GM20000 (cell line): Measurements from ENCODE around the gene GLCE.
A peak's percentile ranks its signal among the peaks of the same experiment; 100 is the strongest.

Experiments
- DNase-seq: peaks from one replicate; pipeline ENCODE4 v3.0.0; 2012; ENCODE audit warnings: low spot score
- CTCF ChIP-seq: IDR thresholded peaks from 2 replicates; pipeline ENCODE4 v1.5.1; 2012; ENCODE audit warnings: mild to moderate bottlenecking, control low read depth; ENCODE audit errors: extremely low read depth, missing control alignments

The GLCE gene

GRCh38 chr15:69160141-69160993, at the start of gene GLCE:
TSS of gene GLCE (plus strand) at chr15:69160635. CDS start at chr15:69255807, 95,172 bp downstream.
- DNase-seq: peak; percentile 98
- TF ChIP-seq CTCF: no peak

GRCh38 chr15:69114331-69114928, 46.0 kb upstream of the GLCE start:
- no peak for TF ChIP-seq CTCF
- no peak for DNase-seq

GRCh38 chr15:69115031-69115430, 45.4 kb upstream of the GLCE start:
- TF ChIP-seq CTCF: no peak
- DNase-seq: no peak

- no peak for DNase-seq
- TF ChIP-seq CTCF: no peak
These were observed 44.0 kb upstream of the GLCE start for GRCh38 chr15:69116391-69116790.

GRCh38 chr15:69117431-69117871, 43.0 kb upstream of the GLCE start:
- no peak for TF ChIP-seq CTCF

GRCh38 chr15:69118089-69118488, 42.3 kb upstream of the GLCE start:
- DNase-seq: no peak
- TF ChIP-seq CTCF: no peak

More at GRCh38 chr15:69117431-69117871, 43.0 kb upstream of the GLCE start:
- no peak for DNase-seq

- TF ChIP-seq CTCF: no peak
- no peak for DNase-seq
These were observed 41.4 kb upstream of the GLCE start for GRCh38 chr15:69119001-69119400.
